GM23248 (cell line): Measurements from ENCODE around the gene MPHOSPH8.

ENCODE experiments used
- EZH2 ChIP-seq: fragments of 200-600 bp; sonication (generic); IDR thresholded peaks from 2 replicates; pipeline ENCODE4 v1.6.1; 2018; ENCODE audit warnings: antibody characterized with exemption, mild to moderate bottlenecking; ENCODE audit not compliant: insufficient read depth, poor library complexity, severe bottlenecking
- EZH2phosphoT487 ChIP-seq: fragments of 200-600 bp; sonication (generic); IDR thresholded peaks from 2 replicates; pipeline ENCODE4 v1.6.1; 2018; ENCODE audit warnings: antibody characterized with exemption, moderate library complexity, mild to moderate bottlenecking, low read depth; ENCODE audit not compliant: insufficient read depth

- TF ChIP-seq EZH2phosphoT487 (no peak), EZH2 (no peak)
These were observed 24.6 kb downstream of the MPHOSPH8 start for GRCh38 chr13:19657872-19658591.
